IMR-90 (cell line): ENCODE data around the gene HSPA1A. TPM values are rescaled to one million over a fixed set of nuclear protein-coding genes. Genes with fewer than 3 reads are reported as not detected.
"Not testable (repeated sequence)": the region's sequence is repeated elsewhere in the genome, so short reads cannot be mapped to it uniquely, and the experiment has no call there.

Source experiments
- ATAC-seq: fragments of 200-7000 bp; cut with Tn5 transposase; 2 replicates; pipeline ENCODE4 v1.9.1; 2020; ENCODE audit warnings: low read depth, mild to moderate bottlenecking, moderate library complexity
- BruUV-seq: library from RNA; stranded (reverse); fragments of 400-500 nt; replicated peaks from 2 replicates; lab custom pipeline; 2021; lab: Mats Ljungman, UMichigan
- CTCF ChIA-PET: fragments of 300-600 bp; formaldehyde crosslinking; extraction: SDS; loops from one replicate; lab custom pipeline; 2021; ENCODE audit warnings: antibody characterized with exemption; lab: Yijun Ruan, JAX
- POLR2A ChIA-PET: fragments of 300-600 bp; sonication (Branson Sonifier 250); formaldehyde crosslinking; loops from one replicate; lab custom pipeline; 2022; ENCODE audit warnings: antibody characterized with exemption; ENCODE audit not compliant: unreplicated experiment; lab: Charles Lee
- DNase-seq: peaks from one replicate; pipeline ENCODE4 v3.0.0; 2013
- H2AFZ ChIP-seq: replicated peaks from 2 replicates; pipeline ENCODE3; 2013; ENCODE audit warnings: low read length, mild to moderate bottlenecking; ENCODE audit not compliant: poor library complexity
- H2AK5ac ChIP-seq: 2 replicates; pipeline ENCODE4 v1.6.1; 2013; ENCODE audit warnings: low read depth, low read length, inconsistent platforms
- H2AK9ac ChIP-seq: replicated peaks from 2 replicates; pipeline ENCODE3; 2013; ENCODE audit warnings: mild to moderate bottlenecking, low read depth, low read length, moderate library complexity; ENCODE audit not compliant: poor library complexity
- H2BK120ac ChIP-seq: 2 replicates; pipeline ENCODE4 v1.6.1; 2013; ENCODE audit warnings: low read depth, low read length, inconsistent platforms
- H2BK15ac ChIP-seq: 3 replicates; pipeline ENCODE4 v1.6.1; 2013; ENCODE audit warnings: low read depth, low read length, inconsistent platforms
- H2BK20ac ChIP-seq: 2 replicates; pipeline ENCODE4 v1.6.1; 2013; ENCODE audit warnings: low read depth, mild to moderate bottlenecking, inconsistent platforms, low read length, moderate library complexity
- H2BK5ac ChIP-seq: 2 replicates; pipeline ENCODE4 v1.6.1; 2013; ENCODE audit warnings: mild to moderate bottlenecking, low read depth, low read length, inconsistent platforms; ENCODE audit not compliant: poor library complexity, severe bottlenecking
- H3K14ac ChIP-seq: replicated peaks from 2 replicates; pipeline ENCODE4 v1.6.1; 2013; ENCODE audit warnings: low read depth, low read length, inconsistent platforms
- H3K18ac ChIP-seq: 2 replicates; pipeline ENCODE4 v1.6.1; 2013; ENCODE audit warnings: low read depth, low read length, control low read depth
- H3K23ac ChIP-seq: 2 replicates; pipeline ENCODE4 v1.6.1; 2013; ENCODE audit warnings: low read depth, low read length, inconsistent platforms
- H3K27ac ChIP-seq: 2 replicates; pipeline ENCODE4 v1.5.1; 2013; ENCODE audit warnings: mild to moderate bottlenecking, control low read depth, low read length; ENCODE audit not compliant: insufficient read depth
- H3K27me3 ChIP-seq: 2 replicates; pipeline ENCODE4 v1.6.1; 2013; ENCODE audit warnings: low read length; ENCODE audit not compliant: control insufficient read depth, insufficient read depth
- H3K36me3 ChIP-seq: 2 replicates; pipeline ENCODE4 v1.6.1; 2013; ENCODE audit warnings: low read length, mixed read lengths; ENCODE audit not compliant: control insufficient read depth, insufficient read depth
- H3K4ac ChIP-seq: 2 replicates; pipeline ENCODE4 v1.6.1; 2013; ENCODE audit warnings: low read depth, low read length, inconsistent platforms
- H3K4me1 ChIP-seq: 2 replicates; pipeline ENCODE4 v1.6.1; 2013; ENCODE audit warnings: low read length, mixed read lengths; ENCODE audit not compliant: control insufficient read depth, insufficient read depth
- H3K4me2 ChIP-seq: 2 replicates; pipeline ENCODE4 v1.6.1; 2013; ENCODE audit warnings: low read depth, mild to moderate bottlenecking, control low read depth, low read length, moderate library complexity
- H3K4me3 ChIP-seq: 2 replicates; pipeline ENCODE4 v1.5.1; 2013; ENCODE audit warnings: low read depth, mild to moderate bottlenecking, control low read depth, low read length, moderate library complexity; ENCODE audit not compliant: insufficient read depth
- H3K56ac ChIP-seq: 2 replicates; pipeline ENCODE4 v1.6.1; 2013; ENCODE audit warnings: low read length, inconsistent platforms; ENCODE audit not compliant: insufficient read depth; ENCODE audit errors: extremely low read depth
- H3K79me1 ChIP-seq, 2 experiments: 2 replicates each; pipeline ENCODE4 v1.6.1; 2013; ENCODE audit warnings: low read length in 2 of 2, inconsistent platforms in 1 of 2, low read depth in 1 of 2
- H3K9ac ChIP-seq: 2 replicates; pipeline ENCODE4 v1.6.1; 2013; ENCODE audit warnings: low read depth, low read length, control low read depth
- H3K9me1 ChIP-seq: 2 replicates; pipeline ENCODE4 v1.6.1; 2013; ENCODE audit warnings: low read length, inconsistent platforms; ENCODE audit not compliant: insufficient read depth
- H3K9me3 ChIP-seq: 2 replicates; pipeline ENCODE4 v1.6.1; 2013; ENCODE audit warnings: low read length; ENCODE audit not compliant: control insufficient read depth, insufficient read depth
- H4K20me1 ChIP-seq: 2 replicates; pipeline ENCODE4 v1.6.1; 2013; ENCODE audit warnings: low read length, inconsistent platforms; ENCODE audit not compliant: insufficient read depth
- H4K5ac ChIP-seq: 2 replicates; pipeline ENCODE4 v1.6.1; 2013; ENCODE audit warnings: mild to moderate bottlenecking, low read depth, low read length, control low read depth
- H4K8ac ChIP-seq, 2 experiments: 2 replicates each; pipeline ENCODE4 v1.6.1; 2013; ENCODE audit warnings: low read depth in 2 of 2, low read length in 2 of 2, control low read depth in 1 of 2, inconsistent platforms in 1 of 2
- H4K91ac ChIP-seq: 2 replicates; pipeline ENCODE4 v1.6.1; 2013; ENCODE audit warnings: low read depth, low read length, inconsistent platforms; ENCODE audit not compliant: insufficient read depth
- WGBS, 2 experiments: methylation state at CpG; one replicate each; pipeline versions ENCODE4 v1.1.5 to v1.1.7; 2013; ENCODE audit warnings: missing lambda C conversion rate in 2 of 2; ENCODE audit not compliant: insufficient read length in 1 of 2; ENCODE audit errors: extremely low coverage in 2 of 2; 5-methylcytosine and 5-hydroxymethylcytosine counted together
- dilution Hi-C: fragments of 300-500 bp; cut with HindIII; formaldehyde crosslinking; loops from one replicate; pipeline ENCODE4 v1.14.3; 2018; ENCODE audit warnings: low sequenced_read_pairs; ENCODE audit not compliant: unreplicated experiment
- in situ Hi-C: fragments of 300-500 bp; cut with MboI; formaldehyde crosslinking; loops from 3 replicates; pipeline ENCODE4 v1.14.3; 2019; ENCODE audit warnings: low sequenced_read_pairs, inconsistent platforms, mixed read lengths
- intact Hi-C: fragments of 100-400 bp; cut with micrococcal nuclease; formaldehyde crosslinking; loops from 2 replicates; pipeline ENCODE4 v1.10.0; 2022
- polyA plus RNA-seq, 3 experiments: library from polyadenylated mRNA; depleted of rRNA; stranded (reverse); fragments of >200 nt; gene quantifications; 2 replicates each; pipeline ENCODE4 v1.2.3, GENCODE V29; 2012; ENCODE audit warnings: low replicate concordance in 1 of 3
- total RNA-seq: library from RNA; depleted of rRNA; stranded (reverse); fragments of >200 nt; gene quantifications from 2 replicates; pipeline ENCODE4 v1.2.3, GENCODE V29; 2012

Gene HSPA1A
- total and polyA plus RNA-seq, 2 of the 4 experiments (the other 2 are of a cell fraction) = 94.6 to 95.3 TPM

- H4K5ac ChIP-seq, ATAC-seq, H2AFZ ChIP-seq, in situ Hi-C loops, H3K18ac ChIP-seq, H2AK9ac ChIP-seq, H4K20me1 ChIP-seq, H3K79me1 ChIP-seq, H3K27me3 ChIP-seq, H4K8ac ChIP-seq, H3K56ac ChIP-seq, H3K36me3 ChIP-seq, H2AK5ac ChIP-seq, H3K27ac ChIP-seq, H2BK20ac ChIP-seq, H3K9me1 ChIP-seq, POLR2A ChIA-PET, H3K4me3 ChIP-seq, dilution Hi-C loops, H2BK120ac ChIP-seq, BruUV-seq, H2BK15ac ChIP-seq, H3K4me1 ChIP-seq, CTCF ChIA-PET, DNase-seq, intact Hi-C loops, H2BK5ac ChIP-seq, H3K4me2 ChIP-seq, H3K9me3 ChIP-seq, H3K23ac ChIP-seq, H3K4ac ChIP-seq, H3K9ac ChIP-seq, H4K91ac ChIP-seq, H3K14ac ChIP-seq: not testable (repeated sequence)
- 86% methylated on average over 12 of the region's 35 CpGs; no CpG with 5 or more reads in 1 of the 2 experiments for WGBS, 2 experiments
Measured at GRCh38 chr6:31851980-31852718, 36.8 kb downstream of the HSPA1A start.

GRCh38 chr6:31857774-31858173, 42.4 kb downstream of the HSPA1A start:
- CTCF ChIA-PET, BruUV-seq: not testable (repeated sequence)

More at GRCh38 chr6:31857774-31858173, 42.4 kb downstream of the HSPA1A start:
- WGBS, 2 experiments = 90% methylated on average over 2 of the region's 8 CpGs; no CpG with 5 or more reads in 1 of the 2 experiments
- H3K27me3 ChIP-seq, H2BK20ac ChIP-seq, H3K4ac ChIP-seq, H3K14ac ChIP-seq, H2AK9ac ChIP-seq, DNase-seq, H3K27ac ChIP-seq, in situ Hi-C loops, H4K20me1 ChIP-seq, H4K91ac ChIP-seq, intact Hi-C loops, H3K18ac ChIP-seq, H2AK5ac ChIP-seq, POLR2A ChIA-PET, H2BK120ac ChIP-seq, H3K23ac ChIP-seq, H3K4me2 ChIP-seq, H2BK5ac ChIP-seq, H3K9me3 ChIP-seq, H3K9me1 ChIP-seq, ATAC-seq, dilution Hi-C loops, H3K9ac ChIP-seq, H2AFZ ChIP-seq, H3K4me3 ChIP-seq, H3K4me1 ChIP-seq, H3K56ac ChIP-seq, H4K5ac ChIP-seq, H4K8ac ChIP-seq, H2BK15ac ChIP-seq: not testable (repeated sequence)
- Histone ChIP-seq H3K36me3 (peaks cover 23% of the 10 kb centered on the region), H3K79me1 (peaks cover 7 to 14% of the 10 kb centered on the region in 2 experiments; a peak in 2 of 4 replicates)
